KOPT-K1 (cell line): ENCODE data around the gene RPS14.

Source experiments
- H3K27ac ChIP-seq: fragments of 200-600 bp; sonication (generic); 2 replicates; pipeline ENCODE4 v1.5.1; 2016; ENCODE audit warnings: antibody characterized with exemption, mild to moderate bottlenecking, low read depth, low read length; ENCODE audit not compliant: poor library complexity, severe bottlenecking
- H3K36me3 ChIP-seq: fragments of 200-600 bp; sonication (generic); 2 replicates; pipeline ENCODE4 v1.5.1; 2017; ENCODE audit warnings: antibody characterized with exemption, mild to moderate bottlenecking, low read length, moderate library complexity; ENCODE audit not compliant: insufficient read depth
- H3K9me3 ChIP-seq: fragments of 200-600 bp; sonication (generic); 2 replicates; pipeline ENCODE4 v1.5.1; 2017; ENCODE audit warnings: antibody characterized with exemption, low read length, mild to moderate bottlenecking; ENCODE audit not compliant: insufficient read depth, poor library complexity, severe bottlenecking

RPS14 gene

DNA sequence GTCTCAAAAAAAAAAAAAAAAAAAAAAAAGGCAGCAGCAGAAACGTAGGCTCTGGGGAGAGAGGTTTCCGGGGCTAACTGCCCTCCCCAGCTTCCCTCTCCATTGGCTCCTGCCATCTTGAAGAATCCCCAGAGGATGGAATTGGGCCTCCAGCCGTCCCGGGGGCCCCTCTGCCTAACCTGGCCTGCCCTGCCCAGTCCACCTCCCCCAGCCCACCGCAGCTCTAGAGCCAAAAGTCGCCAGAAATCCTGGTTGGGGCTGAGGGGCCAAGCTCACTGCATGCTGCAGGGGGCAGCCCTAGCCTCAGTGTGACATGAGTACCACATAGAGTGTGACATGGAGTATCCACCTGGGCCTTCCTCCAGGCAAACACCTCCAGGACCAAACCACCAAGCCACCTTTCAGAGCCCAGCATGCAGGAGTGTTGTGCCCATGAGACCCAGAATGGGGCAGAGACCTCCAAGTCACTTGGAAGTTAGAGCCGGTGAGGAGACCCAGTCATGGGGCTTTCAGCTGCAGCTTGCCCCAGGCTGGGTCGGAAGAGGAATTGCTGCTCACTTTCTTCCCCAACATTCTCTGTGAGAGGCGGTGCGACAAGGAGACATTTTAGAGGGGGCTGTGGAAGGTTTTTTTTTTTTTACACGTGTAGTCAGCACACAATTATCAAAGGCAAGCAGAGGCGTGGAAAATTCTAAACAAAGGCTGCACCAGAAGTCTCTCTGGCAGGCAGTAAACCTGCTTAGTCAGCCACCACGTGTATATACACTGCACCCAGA, 54.4 kb downstream of the RPS14 start:
- H3K27ac ChIP-seq: no peak overlapping the region
- H3K36me3 ChIP-seq: peaks cover 100% of the 10 kb centered on the region
- H3K9me3 ChIP-seq: no peaks in the 10 kb centered on the region

DNA sequence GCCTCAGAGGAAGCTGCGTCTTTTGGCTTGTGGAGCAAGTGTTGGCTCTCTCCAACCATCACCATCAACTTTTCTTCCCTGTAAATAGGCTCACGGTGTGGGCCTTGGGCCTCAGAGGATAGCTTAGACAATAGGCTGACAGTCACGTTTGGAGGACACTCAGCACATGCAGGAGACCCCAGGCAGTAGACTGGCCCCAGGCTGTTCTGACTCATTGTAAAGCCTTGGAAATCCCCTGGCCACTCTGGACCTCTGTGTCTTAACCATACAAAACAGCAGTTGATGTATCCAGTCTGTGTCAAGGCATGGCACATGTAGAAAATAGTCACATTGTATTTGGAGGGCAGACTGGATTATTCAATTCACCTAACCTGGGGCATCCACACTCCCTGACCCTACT, 55.4 kb downstream of the RPS14 start:
- Histone ChIP-seq H3K36me3 (peaks cover 100% of the 10 kb centered on the region), H3K9me3 (no peaks in the 10 kb centered on the region), H3K27ac (no peak overlapping the region)

DNA sequence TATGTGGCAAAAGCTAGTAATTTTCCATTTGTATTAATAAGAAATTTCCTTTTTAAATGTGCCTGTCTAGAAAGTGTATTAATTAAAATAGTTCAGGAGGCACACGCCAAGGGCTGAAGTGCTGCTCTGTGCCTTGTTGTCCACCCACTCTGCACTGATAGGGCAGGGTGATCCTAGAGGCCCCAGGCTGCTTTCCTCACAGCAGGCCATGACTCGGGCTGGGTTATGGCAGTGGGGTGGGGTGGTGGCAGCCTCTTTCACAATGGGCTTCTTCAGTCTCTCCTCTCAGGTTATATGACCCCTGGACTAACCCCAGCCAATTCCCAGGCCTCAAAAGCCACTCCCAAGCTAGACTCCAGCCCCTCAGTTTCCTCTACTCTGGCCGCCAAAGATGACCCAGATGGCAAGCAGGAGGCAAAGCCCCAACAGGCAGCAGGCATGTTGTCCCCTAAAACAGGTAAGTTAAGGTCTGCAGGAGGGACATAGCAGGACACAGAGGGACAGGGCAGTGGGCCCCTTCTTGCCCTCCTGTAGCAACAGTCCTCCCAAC, 56.4 kb downstream of the RPS14 start:
- no peaks in the 10 kb centered on the region for H3K9me3 ChIP-seq
- H3K27ac ChIP-seq: no peak overlapping the region
- peaks cover 100% of the 10 kb centered on the region for H3K36me3 ChIP-seq

DNA sequence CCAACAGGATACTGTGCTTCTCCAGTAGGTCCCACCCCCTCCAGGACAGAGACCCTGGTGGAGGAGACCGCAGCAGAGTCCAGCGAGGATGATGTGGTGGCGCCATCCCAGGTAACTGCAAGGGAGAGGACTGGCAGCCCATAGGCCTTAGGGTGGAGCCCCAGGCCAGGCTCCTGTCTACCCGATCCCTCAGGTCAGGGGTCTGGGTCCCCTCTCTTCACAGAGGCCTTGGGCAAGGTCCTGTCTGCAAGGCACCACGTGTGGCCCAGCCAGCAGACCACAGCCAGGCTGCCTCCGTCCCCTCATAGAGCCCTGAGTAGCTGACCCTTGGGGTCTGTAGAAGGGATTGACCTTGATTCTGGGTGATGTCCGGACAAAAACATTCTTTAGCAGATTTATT, 56.9 kb downstream of the RPS14 start:
- H3K27ac ChIP-seq: no peak overlapping the region
- H3K36me3 ChIP-seq: peaks cover 100% of the 10 kb centered on the region
- no peaks in the 10 kb centered on the region for H3K9me3 ChIP-seq
